HG02884 (cell line): ENCODE measurements around the gene STAMBPL1.
A peak's percentile ranks its signal among the peaks of the same experiment; 100 is the strongest.
"Not testable (repeated sequence)": the region's sequence is repeated elsewhere in the genome, so short reads cannot be mapped to it uniquely, and the experiment has no call there.

Experiments
- ATAC-seq: cut with Tn5 transposase; IDR thresholded peaks from one replicate; pipeline ENCODE4 v1.9.1; 2021; ENCODE audit warnings: mild to moderate bottlenecking, moderate library complexity; ENCODE audit not compliant: unreplicated experiment

STAMBPL1 gene

GRCh38 chr10:88918191-88918905 is 38.3 kb downstream of the STAMBPL1 start:
- ATAC-seq = no peak

- ATAC-seq = no peak
Observed at GRCh38 chr10:88919041-88919440, 39.0 kb downstream of the STAMBPL1 start.

DNA sequence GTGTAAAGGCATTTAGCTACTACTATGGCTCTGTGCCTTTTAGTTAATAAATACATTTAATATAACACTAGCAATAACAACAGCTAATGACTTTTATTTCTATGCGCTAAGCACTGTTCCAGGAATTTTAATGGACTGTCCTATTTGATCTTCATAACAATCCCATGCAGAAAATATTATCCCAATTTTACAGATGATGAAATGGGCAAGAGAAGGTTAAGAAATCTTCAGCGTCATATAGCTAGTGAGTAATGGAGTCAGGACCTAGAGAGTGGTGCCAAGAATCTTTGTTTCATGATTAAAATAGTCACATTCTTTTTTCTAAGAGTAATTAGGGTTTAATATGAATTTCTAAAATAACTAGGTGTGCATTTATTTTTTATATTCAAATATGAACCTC is 40.2 kb downstream of the STAMBPL1 start:
- no peak for ATAC-seq

- ATAC-seq = no peak
Observed at GRCh38 chr10:88920986-88921593, 41.0 kb downstream of the STAMBPL1 start.

DNA sequence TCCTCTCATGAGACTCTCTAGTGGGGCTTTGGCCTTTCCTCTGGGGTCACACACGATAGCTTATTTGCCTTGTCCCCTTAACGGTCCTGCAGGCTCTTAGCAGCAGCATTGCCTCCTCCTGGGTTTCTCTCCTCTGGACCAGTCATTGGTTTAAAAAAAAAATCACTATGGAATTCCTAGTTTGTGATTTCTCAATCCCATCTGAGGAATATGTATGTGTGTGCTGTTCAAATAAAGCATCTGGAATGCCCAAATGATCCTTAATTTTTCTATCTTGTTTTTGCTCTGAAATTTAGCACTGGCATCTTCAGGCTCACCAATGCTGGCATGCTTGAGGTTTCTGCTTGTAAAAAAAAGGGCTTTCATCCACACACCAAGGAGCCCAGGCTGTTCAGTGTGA is 42.0 kb downstream of the STAMBPL1 start:
- no peak for ATAC-seq

GRCh38 chr10:88923520-88923919 is 43.5 kb downstream of the STAMBPL1 start:
- ATAC-seq = no peak

DNA sequence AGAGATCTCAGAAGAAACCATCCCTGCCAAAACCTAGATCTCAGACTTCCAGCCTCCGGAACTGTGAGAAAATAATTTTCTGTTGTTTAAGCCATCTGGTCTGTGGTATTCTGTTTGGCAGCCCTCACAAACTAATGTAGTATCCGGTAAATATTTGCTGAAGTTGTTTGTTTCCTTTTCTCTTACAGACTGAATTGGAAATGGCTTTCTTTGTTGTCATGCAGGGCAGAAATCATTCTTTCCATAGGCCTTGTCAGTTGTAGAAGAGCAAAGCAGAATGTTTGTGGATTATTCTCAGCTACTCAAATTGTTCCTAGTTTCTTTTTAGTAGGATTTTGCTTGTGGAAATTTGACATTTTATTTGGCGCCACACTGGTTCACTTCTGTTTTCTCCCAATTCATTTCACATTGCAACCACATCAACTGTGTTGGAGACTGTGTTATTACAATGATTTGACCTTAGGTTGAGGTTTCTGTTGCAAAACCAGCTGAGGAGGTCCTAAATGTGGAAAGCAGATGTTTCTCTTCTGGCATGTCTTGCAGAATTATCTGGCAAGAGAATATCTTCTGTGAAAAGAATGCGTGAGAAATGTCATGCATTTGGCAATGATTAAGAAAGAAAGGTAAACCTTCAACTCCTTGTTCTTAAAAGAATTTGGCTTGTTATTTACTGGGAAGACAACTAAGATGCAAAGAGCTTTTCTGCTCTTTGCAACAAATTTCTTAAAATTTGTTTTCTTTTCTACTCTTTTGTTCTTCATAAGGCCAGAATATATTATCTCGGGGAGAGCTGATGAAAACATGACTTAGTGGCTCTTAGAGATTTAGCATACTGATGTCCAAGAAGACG is 46.7 kb downstream of the STAMBPL1 start:
- ATAC-seq = no peak

- ATAC-seq = no peak
Observed at GRCh38 chr10:88927416-88927690, 47.3 kb downstream of the STAMBPL1 start.

DNA sequence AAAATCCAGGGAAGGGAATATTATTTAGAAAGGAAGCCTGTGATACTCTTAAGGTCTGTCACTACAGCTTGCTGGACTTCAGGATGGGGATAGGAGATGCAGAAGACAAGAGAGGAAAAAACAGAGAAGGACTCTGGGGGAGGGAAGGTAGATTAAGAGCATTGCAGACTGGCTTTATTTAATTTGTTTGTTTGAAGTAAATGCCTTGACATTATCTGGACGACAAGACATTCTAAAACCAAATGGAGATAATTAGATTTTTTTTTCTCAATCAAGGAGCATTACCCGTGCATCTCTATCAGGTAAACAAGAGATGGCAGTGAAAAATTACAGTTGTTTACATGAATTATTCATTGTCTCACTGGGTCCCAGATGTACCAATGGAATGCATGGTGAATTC is 48.2 kb downstream of the STAMBPL1 start:
- ATAC-seq = no peak

DNA sequence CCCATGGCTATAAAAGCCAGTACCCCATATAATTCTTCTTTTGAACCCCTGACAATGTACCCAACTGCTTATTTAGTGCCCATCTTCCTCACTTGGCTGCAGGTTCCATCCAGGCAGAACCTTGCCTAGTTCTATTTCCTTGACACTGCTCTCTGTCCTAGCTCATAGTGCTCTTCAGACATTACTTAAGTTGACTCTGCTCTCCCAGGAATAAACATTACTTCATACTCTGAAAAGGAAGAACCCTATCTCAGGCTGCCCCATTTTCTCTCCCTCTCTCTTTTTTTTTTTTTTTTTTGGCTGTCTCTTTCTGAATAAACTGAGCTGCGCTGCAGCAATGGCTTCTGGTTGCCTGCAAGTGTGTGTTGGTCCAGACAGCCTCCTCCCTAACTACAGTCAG is 51.5 kb downstream of the STAMBPL1 start:
- ATAC-seq = no peak

- not testable (repeated sequence) for ATAC-seq
Observed at GRCh38 chr10:88932029-88932428, 52.0 kb downstream of the STAMBPL1 start.

DNA sequence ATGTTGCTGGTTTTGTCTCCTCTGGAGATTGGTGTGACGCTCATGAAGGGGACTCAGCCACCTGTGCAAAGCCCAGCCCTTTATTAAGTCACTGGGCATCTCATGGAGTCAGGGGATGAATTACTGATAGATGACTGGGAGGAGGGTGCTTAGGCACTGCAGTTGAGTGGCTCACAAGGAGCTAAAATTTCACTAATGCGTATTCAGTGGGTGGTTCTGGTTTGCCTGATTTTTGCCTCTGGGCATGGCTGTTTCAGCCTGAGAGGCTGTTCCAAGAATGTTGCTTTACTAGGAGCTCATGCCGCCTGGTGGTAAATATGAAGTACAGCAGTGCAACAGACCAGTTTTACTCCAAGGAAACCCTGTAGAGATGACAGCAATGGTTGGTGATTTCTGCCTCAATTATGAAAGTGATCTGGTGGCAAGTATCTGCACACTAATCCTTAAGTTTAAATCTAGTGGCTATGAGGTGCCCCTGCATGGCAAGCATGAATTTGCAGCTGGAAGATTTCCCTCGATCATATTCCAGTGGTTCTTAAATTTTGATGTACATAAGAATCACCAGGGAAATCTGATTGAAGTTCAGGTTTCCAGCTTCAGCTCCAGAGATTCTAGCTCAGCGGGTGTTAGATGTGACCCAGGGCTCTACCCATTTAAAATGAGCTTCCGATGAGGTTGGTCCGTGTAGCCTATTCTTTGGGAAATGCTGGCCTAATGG is 52.7 kb downstream of the STAMBPL1 start:
- ATAC-seq = no peak

DNA sequence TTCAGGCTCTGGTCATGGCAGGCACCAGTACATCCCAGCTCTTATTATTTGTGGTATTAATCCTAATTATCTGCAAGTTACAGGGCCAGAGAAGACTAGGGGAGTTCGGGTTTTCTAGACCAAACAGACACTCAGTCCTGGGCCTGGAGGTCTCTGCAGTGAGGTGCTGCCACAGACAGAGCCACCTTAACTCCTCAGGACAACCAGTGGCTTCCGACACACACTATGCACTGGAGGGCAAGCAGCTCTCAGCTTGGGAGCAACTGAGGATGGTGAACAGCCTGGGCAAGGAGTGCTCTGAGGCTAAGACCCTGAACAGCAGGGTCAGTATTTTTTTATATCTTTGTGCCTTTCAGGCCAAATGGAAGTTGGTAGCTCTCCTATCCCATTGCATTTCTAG is 53.5 kb downstream of the STAMBPL1 start:
- no peak for ATAC-seq

GRCh38 chr10:88934900-88935672 is 55.0 kb downstream of the STAMBPL1 start:
- no peak for ATAC-seq

DNA sequence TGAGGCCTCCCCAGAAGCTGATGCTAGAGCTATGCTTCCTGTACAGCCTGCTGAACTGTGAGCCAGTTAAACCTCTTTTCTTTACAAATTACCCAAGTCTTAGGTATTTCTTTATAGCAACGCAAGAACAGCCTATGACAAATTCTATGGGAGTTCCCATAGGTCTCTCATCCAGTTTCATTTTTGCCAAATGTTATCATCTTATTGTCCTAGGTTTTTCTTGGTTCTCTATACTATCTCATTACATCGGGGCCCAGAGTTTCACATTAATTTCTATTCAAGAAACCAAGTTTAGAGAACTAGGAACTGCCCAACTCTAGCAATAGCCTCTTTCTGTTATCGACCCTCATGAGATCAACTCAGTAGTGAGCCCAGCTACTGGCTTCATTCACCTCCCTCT is 56.6 kb downstream of the STAMBPL1 start:
- ATAC-seq = no peak

DNA sequence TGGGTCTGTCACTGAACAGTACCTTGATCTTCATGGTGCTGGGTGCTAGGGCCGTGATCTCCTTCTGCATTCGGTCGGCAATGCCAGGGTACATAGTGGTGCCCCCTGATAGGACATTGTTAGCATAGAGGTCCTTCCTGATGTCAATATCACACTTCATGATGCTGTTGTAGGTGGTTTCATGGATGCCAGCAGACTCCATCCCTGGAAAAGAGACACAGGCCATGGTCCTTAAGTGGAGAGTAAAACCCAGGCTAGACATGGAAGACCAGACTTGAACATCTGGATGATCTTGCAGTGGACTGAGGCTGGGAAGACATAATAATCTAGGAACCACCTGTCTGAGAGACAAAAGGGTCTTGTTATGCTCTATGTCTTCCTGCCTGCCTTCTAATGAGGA is 58.0 kb downstream of the STAMBPL1 start:
- ATAC-seq = no peak

DNA sequence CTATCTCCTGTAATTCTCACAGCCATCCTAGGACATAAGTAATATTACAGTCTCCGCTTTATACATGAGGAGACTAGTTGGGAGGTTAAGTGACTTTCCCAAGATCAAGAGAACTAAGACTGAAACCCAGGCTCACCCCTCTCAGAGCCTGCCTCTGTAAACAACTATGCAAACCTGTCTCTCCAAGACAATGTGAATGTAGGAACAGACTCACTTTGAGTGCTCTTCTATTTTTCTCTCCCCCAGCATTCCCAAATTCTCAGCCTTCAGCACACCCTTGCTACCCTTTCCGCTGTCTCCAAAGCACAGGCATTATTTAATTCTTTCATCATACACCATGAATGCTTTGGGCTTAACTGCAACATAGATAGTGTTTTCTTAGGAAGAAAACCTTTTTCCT is 58.9 kb downstream of the STAMBPL1 start:
- ATAC-seq = no peak

- no peak for ATAC-seq
Observed at GRCh38 chr10:88941026-88941425, 61.0 kb downstream of the STAMBPL1 start.

DNA sequence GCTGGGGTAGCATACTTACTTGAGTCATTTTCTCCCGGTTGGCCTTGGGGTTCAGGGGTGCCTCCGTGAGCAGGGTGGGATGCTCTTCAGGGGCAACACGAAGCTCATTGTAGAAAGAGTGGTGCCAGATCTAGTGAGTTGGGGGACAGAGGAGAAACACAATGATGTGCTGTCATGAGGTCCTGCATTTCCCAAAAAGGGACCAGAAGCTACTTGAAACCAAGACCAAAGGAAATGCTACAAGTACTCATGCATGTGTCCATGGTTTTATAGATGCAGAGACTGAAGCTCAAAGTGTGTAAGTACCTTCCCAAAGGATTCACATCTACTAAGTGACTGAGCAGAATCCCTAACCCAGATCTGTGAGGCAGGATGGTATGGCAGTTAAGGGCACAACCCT is 63.7 kb downstream of the STAMBPL1 start:
- no peak for ATAC-seq

DNA sequence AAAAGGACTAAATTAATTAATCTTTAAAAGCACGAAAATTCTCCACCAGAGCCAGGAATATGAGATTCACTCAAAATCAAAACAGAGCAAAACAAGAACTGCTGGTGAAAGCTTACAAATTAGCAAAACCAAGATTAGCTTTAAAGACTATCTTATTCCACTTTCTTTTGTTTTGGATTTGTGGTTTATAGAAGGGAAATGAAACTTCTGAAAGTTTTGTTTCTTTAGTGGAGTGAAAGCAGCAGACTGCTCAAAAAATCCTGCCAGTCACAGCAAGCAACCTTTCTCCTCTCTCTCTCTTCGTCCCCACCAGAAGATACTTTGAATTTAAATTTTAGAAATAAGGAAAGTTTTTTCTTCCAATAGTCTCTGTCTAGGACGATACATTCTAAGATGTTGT is 64.8 kb downstream of the STAMBPL1 start:
- peak; percentile 54 for ATAC-seq

GRCh38 chr10:88946200-88946599 is 66.2 kb downstream of the STAMBPL1 start:
- no peak for ATAC-seq
